Head of caudate nucleus (tissue), 42 donors: ENCODE measurements around the gene FGFR2.

Source experiments
- DNase-seq, 42 donors: peaks; one replicate each; pipeline versions ENCODE4 v3.0.0 to v3.0.0-alpha.2; 2020 to 2021; ENCODE audit warnings: mixed read lengths in 7 of 42
- intact Hi-C: fragments of 100-400 bp; cut with DNase I; formaldehyde crosslinking; loops from one replicate; pipeline ENCODE4 v1.15.0; 2022

FGFR2 gene

DNA sequence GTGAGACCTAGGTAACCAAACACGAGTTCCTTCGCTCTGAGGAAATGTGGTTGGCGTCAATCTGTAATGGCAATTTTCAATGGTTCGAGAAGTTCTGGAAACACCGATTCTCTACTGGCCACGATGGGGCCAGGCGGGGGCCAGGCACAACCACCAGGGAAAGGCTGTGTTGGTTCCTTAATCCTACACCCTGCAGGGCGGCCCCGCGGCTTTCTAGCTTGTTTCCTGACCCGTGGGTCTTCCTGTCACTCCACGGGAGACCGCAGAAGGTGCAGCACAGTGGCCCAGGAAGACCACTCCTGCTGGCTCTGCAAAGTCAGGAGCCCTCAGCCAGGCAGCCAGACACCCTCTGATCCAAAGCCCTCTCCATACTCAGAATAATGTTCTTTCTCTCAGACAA lies 113.4 kb downstream of the FGFR2 start:
- no peak for DNase-seq
- intact Hi-C loops = loop anchor here (10.0 kb wide), 1 partner anchor 50 kb away; no protein-coding TSS in a partner anchor

GRCh38 chr10:121484401-121484800 lies 113.8 kb downstream of the FGFR2 start:
- DNase-seq = no peak
- intact Hi-C loops = loop anchor here (10.0 kb wide), 1 partner anchor 50 kb away; no protein-coding TSS in a partner anchor

GRCh38 chr10:121481180-121481579 lies 117.1 kb downstream of the FGFR2 start:
- no peak for DNase-seq
- intact Hi-C loops = loop anchor here (10.0 kb wide), 1 partner anchor 46 kb away; no protein-coding TSS in a partner anchor

- intact Hi-C loops = no loop called here
- no peak for DNase-seq
Observed at GRCh38 chr10:121478556-121478955, 119.7 kb downstream of the FGFR2 start.

DNA sequence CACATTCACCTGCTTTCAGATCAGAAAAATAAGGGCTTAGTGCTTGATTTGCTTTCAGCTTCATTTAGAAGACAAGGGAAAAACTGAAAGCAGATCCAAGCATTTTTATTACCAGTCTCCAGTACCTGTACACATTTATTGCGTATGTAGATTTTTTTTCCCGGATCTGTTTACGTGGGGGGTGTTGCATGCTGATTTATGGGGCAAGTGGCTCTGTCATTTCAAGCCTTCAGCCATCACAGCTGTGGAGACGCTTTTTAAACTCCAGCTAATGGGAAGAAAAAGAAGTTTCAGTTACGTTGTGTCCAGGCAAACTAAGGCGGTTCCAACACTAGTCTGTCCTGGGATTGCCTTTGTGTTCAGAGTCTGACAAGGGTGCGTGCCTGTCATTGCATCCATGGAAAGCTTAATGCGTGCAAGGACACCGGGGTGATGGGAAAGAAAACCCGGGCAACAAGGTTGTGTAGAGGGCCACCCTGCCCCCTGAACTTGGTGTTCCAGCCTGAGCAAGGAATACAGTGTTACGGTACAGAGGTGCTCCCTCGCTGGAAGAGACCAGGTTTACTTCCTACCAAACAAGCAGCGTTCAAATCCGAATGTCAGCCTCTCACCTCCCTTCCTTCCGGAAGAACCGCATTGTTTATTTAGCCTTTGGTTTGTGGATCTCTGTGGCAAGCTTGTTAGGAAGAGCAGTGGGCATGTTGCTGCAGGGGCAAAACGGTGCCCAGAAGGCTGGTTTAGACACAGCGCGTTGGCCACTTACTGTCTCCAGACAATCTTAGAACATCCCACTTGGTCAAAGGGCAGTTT lies 128.2 kb downstream of the FGFR2 start:
- DNase-seq = peak in 1 of 42 donors; percentile 10
- intact Hi-C loops = no loop called here

DNA sequence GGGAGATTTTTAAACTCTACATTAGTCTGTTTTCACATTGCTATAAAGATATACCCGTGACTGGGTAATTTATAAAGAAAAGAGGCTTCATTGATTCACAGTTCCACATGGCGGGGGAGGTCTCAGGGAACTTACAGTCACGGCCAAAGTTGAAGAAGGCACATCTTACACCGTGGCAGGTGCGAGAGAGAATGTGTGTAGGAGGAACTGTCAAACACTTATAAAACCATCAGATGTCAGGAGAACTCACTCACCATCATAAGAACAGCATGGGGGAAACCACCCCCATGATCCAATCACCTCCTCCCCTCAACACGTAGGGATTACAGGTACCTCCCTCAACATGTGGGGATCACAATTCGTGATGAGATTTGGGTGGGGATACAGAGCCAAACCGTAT lies 129.5 kb downstream of the FGFR2 start:
- peak in 38 of 42 donors; percentile 23 to 89 (median 61) for DNase-seq
- intact Hi-C loops = no loop called here

GRCh38 chr10:121466424-121466823 lies 131.8 kb downstream of the FGFR2 start:
- DNase-seq = no peak
- intact Hi-C loops = no loop called here

- intact Hi-C loops = no loop called here
- no peak for DNase-seq
Observed at GRCh38 chr10:121465215-121465614, 133.0 kb downstream of the FGFR2 start.

GRCh38 chr10:121464517-121464916 lies 133.7 kb downstream of the FGFR2 start:
- intact Hi-C loops = no loop called here
- DNase-seq = no peak

- intact Hi-C loops = no loop called here
- DNase-seq = no peak
Observed at GRCh38 chr10:121462955-121463354, 135.3 kb downstream of the FGFR2 start.

DNA sequence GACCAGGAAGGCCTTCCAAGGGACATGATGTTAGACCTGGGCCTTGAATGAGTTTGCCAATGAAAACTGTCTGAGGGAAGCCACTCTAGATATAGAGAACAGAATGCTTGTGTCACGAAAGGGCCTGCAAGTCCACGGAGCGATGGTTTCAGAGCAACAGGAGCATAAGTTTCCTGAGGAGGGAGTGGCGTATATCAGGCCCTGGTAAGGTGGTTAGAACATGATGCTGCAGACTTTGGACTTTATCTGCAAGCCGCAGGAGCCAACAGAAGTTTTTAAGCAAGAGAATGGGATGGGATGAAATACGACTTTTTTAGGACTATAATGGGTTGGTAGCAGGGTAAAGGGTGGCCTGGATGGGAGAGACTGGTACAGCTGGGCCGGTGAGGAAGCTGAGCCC lies 136.0 kb downstream of the FGFR2 start:
- no peak for DNase-seq
- intact Hi-C loops = no loop called here

- no peak for DNase-seq
- intact Hi-C loops = no loop called here
Observed at GRCh38 chr10:121461307-121461706, 136.9 kb downstream of the FGFR2 start.

DNA sequence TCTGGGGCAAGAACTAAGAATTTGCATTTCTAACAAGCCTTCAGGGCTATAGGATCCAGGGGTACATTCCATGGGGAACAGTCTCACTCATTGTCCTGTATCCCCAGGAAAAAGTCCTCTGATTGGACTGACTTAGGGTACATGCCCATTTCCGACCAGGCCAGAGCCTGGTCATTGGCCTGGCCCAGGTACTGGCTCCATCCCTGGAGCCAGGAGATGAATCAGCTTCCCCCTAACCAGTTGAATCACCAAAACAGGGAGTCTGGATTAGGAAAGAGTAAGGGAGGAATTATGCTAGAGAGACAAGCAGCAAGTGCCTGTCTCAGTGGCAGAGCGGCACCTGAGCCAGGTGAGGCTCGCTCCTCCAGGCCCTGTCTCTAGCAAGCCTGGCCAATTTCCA lies 137.5 kb downstream of the FGFR2 start:
- intact Hi-C loops = no loop called here
- no peak for DNase-seq

- peak in 2 of 42 donors; percentile 9 to 51 for DNase-seq
- intact Hi-C loops = no loop called here
Observed at GRCh38 chr10:121459622-121460453, 138.4 kb downstream of the FGFR2 start.

DNA sequence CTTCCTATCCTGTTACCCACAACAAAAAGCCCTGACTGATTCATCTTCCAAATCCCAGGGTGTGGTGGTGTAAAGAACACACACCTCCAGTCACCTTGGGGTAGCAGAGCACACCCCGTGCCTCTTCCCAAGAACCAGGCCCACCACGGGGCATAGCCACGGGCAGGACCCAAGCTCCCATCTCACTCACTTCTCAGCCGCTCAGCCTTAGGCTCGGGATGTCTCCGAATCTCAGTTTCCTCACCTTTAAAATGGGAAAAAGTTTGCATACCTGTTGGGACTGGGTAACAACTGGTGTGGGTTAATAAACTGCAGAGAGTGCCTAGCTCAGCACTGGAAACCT lies 139.0 kb downstream of the FGFR2 start:
- intact Hi-C loops = no loop called here
- no peak for DNase-seq

DNA sequence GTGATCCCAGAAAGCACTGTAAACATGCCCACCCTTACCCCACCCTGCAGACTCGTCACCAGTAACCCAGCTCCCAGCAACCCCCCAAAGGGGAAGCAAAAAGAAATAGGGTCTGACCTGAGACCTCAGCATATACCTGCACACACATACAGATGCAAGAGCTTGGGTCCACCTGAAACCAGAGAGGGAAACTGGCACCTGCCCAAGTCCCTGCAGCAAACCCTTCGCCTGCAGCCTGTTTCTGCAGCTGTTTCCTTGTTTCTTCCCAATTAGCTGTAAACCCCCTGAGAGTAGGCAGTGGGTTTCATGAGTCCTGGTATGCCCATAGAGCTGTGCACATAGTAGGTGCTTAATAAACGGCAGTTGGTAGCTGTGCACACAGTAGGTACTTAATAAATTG lies 140.5 kb downstream of the FGFR2 start:
- DNase-seq = no peak
- intact Hi-C loops = no loop called here

GRCh38 chr10:121455377-121455776 lies 142.9 kb downstream of the FGFR2 start:
- intact Hi-C loops = no loop called here
- DNase-seq = no peak

DNA sequence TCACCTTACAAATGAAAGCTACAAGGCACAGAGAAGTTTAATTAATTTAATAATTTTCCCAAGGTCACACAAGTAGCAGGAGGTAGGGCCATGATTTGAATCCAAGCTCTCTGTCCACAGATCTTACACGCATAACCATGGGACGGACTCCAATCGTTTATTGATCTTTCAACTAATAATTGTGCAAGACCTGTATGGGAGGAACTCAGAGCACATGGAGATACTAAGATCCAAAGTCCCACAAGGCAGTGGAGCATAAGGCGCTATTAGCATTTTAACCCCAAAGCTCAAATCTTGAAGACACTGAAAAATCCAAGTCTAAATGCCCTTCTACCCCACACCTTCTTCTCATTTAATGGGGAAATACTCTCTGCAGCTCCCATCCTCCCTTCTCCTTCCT lies 143.5 kb downstream of the FGFR2 start:
- DNase-seq = no peak
- intact Hi-C loops = no loop called here

- intact Hi-C loops = no loop called here
- no peak for DNase-seq
Observed at GRCh38 chr10:121453160-121453559, 145.1 kb downstream of the FGFR2 start.

DNA sequence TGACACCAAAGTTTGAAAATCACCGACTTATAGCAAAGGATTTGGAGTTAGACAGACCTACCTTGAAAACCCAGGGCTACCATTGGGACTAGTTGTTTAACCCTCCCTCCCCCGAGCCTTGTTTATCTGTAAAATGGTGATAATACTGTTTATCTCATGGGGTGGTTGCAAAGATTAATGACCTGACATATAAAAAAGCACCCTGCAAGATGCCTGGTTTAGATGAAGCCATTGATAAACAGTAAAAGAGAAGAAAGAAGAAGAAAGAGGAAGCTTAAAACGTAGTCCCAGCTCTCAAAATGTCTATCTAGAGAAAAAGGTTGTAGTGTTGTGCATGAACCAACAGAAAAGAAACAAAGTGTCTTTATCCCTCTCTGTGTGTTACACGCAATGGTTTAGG lies 145.7 kb downstream of the FGFR2 start:
- intact Hi-C loops = no loop called here
- DNase-seq = no peak
